GM12878 (cell line): ENCODE data around the gene LRRC4.

ENCODE experiments used
- CTCF ChIP-seq, 3 experiments: IDR thresholded peaks in 2 of 3; conservative IDR thresholded peaks in 1 of 3; 2 replicates each; pipeline ENCODE4 v1.5.1; 2011; ENCODE audit warnings: low read depth in 3 of 3, low read length in 3 of 3, mild to moderate bottlenecking in 3 of 3, control low read depth in 2 of 3, moderate library complexity in 2 of 3, inconsistent platforms in 1 of 3, mixed read lengths in 1 of 3; ENCODE audit not compliant: control insufficient read depth in 2 of 3, insufficient read depth in 1 of 3; ENCODE audit errors: extremely low read depth in 1 of 3
- EP300 ChIP-seq, 2 experiments: fragments of 150-350 bp in 1 of 2; IDR thresholded peaks; 2 replicates each; pipeline ENCODE4 v1.6.1; 2011 to 2012; ENCODE audit warnings: low read depth in 2 of 2, low read length in 2 of 2, borderline replicate concordance in 1 of 2, improper control_type of control experiment in 1 of 2, inconsistent platforms in 1 of 2; ENCODE audit not compliant: control insufficient read depth in 1 of 2
- FOXK2 ChIP-seq: fragments of 450-650 bp; IDR thresholded peaks from 2 replicates; pipeline ENCODE4 v1.6.1; 2017; ENCODE audit warnings: mild to moderate bottlenecking, moderate library complexity
- HDAC2 ChIP-seq: fragments of 200-600 bp; sonication (generic); IDR thresholded peaks from 2 replicates; pipeline ENCODE4 v1.6.1; 2017
- JUNB ChIP-seq: IDR thresholded peaks from 2 replicates; pipeline ENCODE4 v1.6.1; 2016; ENCODE audit warnings: antibody characterized with exemption, mild to moderate bottlenecking
- KDM1A ChIP-seq: fragments of 200-600 bp; sonication (generic); IDR thresholded peaks from 2 replicates; pipeline ENCODE4 v1.6.1; 2016; ENCODE audit warnings: borderline replicate concordance
- RCOR1 ChIP-seq: conservative IDR thresholded peaks from 2 replicates; pipeline ENCODE4 v1.6.1; 2012; ENCODE audit warnings: low read depth, low read length, improper control_type of control experiment
- SIX5 ChIP-seq: IDR thresholded peaks from 2 replicates; pipeline ENCODE4 v1.6.1; 2011; ENCODE audit warnings: mild to moderate bottlenecking, low read depth, low read length, moderate library complexity; ENCODE audit not compliant: severe bottlenecking
- SMARCA5 ChIP-seq: fragments of 450-650 bp; IDR thresholded peaks from 2 replicates; pipeline ENCODE4 v1.6.1; 2017; ENCODE audit warnings: mild to moderate bottlenecking
- TARDBP ChIP-seq: IDR thresholded peaks from 2 replicates; pipeline ENCODE4 v1.6.1; 2016; ENCODE audit warnings: borderline replicate concordance
- USF2 ChIP-seq: IDR thresholded peaks from 2 replicates; pipeline ENCODE4 v1.6.1; 2011; ENCODE audit warnings: low read depth, low read length, improper control_type of control experiment, borderline replicate concordance
- ZNF274 ChIP-seq: IDR thresholded peaks from one replicate; pipeline ENCODE4 v1.8.0; 2011; ENCODE audit not compliant: insufficient read length, insufficient read depth

- TF ChIP-seq FOXK2, result no peak
- TF ChIP-seq USF2, result no peak
- no peak for TF ChIP-seq SMARCA5
- no peak for TF ChIP-seq RCOR1
- no peak for TF ChIP-seq CTCF (IDR thresholded peaks at IDR 0.05 in 2 of 3, conservative IDR thresholded peaks at IDR 0.05 in 1 of 3; ENCODE audit: control insufficient read depth in 2 of 3, extremely low read depth in 1 of 3, insufficient read depth in 1 of 3, low read depth in 3 of 3, low read length in 3 of 3)
- no peak for TF ChIP-seq ZNF274
- TF ChIP-seq KDM1A, result no peak
- TF ChIP-seq TARDBP, result no peak
- no peak for TF ChIP-seq SIX5
- no peak for TF ChIP-seq HDAC2
- TF ChIP-seq JUNB, result no peak
- TF ChIP-seq EP300 (IDR thresholded peaks at IDR 0.05; ENCODE audit: borderline replicate concordance in 1 of 2, control insufficient read depth in 1 of 2, low read depth in 2 of 2, low read length in 2 of 2), result no peak
These were observed 9.0 kb upstream of the LRRC4 start for GRCh38 chr7:128040205-128040604.
